Measurements from ENCODE around the gene EIF4G1. TPM values are rescaled to one million over a fixed set of nuclear protein-coding genes. Genes with fewer than 3 reads are reported as not detected.

Gene EIF4G1
- total RNA-seq, 2 donors from 2014 or later: 263 to 524 TPM

DNA sequence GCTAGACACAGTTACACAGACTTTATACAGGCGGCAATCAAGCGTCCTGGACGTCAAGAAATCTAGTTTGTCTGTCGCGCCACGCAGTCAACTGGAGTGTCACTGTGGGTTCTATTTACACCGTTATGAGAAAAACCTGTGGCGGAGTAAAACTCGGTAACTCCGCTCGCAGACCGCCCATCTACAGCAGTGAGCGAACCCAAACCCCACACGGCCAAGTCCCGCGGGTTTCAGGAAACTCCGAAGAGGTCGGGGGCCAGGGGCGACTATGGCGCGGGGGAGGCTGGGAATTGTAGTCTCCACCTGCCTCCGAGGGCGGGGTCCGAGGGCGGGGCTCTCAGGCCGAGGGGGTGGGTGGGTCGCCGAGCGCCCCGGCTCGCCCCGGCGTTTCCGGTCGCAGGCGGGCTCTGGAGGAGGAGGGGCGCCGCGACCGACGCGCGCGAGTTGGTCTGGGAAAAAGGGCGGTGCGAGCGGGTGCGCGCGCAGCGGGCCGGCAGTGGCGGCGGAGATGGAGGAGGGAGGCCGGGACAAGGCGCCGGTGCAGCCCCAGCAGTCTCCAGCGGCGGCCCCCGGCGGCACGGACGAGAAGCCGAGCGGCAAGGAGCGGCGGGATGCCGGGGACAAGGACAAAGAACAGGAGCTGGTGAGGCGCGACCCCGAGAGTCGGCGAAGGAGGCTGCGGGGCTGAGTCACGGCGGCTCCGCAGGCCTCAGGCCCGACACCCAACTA lies 15.5 kb upstream of the EIF4G1 start, which contains the start of gene PSMD2:
PSMD2 (plus strand) TSS at position 483 of the 729 bp plus-strand sequence; CDS start at position 509, 26 bp downstream.
- Histone ChIP-seq H3K4me3 (peak within 1 kb of the TSS; percentile 79), H3K36me3 (peaks cover 24% of the 10 kb centered on the region), H3K27me3 (no peaks in the 10 kb centered on the region), H3K27ac (peak within 1 kb of the TSS; percentile 75), H3K9ac (ENCODE audit: low read depth in 2 of 2, low read length in 2 of 2) (peak within 1 kb of the TSS; percentile 84 to 86), H3K4me1 (peaks cover 9% of the 10 kb centered on the region), H3K9me3 (no peaks in the 10 kb centered on the region)
- peak; percentile 98 for DNase-seq
- intact Hi-C loops (cut with DNase I): no loop called here
- TF ChIP-seq, protein P1, sequence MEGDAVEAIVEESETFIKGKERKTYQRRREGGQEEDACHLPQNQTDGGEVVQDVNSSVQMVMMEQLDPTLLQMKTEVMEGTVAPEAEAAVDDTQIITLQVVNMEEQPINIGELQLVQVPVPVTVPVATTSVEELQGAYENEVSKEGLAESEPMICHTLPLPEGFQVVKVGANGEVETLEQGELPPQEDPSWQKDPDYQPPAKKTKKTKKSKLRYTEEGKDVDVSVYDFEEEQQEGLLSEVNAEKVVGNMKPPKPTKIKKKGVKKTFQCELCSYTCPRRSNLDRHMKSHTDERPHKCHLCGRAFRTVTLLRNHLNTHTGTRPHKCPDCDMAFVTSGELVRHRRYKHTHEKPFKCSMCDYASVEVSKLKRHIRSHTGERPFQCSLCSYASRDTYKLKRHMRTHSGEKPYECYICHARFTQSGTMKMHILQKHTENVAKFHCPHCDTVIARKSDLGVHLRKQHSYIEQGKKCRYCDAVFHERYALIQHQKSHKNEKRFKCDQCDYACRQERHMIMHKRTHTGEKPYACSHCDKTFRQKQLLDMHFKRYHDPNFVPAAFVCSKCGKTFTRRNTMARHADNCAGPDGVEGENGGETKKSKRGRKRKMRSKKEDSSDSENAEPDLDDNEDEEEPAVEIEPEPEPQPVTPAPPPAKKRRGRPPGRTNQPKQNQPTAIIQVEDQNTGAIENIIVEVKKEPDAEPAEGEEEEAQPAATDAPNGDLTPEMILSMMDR (IDR thresholded peaks at IDR 0.05): no peak

DNA sequence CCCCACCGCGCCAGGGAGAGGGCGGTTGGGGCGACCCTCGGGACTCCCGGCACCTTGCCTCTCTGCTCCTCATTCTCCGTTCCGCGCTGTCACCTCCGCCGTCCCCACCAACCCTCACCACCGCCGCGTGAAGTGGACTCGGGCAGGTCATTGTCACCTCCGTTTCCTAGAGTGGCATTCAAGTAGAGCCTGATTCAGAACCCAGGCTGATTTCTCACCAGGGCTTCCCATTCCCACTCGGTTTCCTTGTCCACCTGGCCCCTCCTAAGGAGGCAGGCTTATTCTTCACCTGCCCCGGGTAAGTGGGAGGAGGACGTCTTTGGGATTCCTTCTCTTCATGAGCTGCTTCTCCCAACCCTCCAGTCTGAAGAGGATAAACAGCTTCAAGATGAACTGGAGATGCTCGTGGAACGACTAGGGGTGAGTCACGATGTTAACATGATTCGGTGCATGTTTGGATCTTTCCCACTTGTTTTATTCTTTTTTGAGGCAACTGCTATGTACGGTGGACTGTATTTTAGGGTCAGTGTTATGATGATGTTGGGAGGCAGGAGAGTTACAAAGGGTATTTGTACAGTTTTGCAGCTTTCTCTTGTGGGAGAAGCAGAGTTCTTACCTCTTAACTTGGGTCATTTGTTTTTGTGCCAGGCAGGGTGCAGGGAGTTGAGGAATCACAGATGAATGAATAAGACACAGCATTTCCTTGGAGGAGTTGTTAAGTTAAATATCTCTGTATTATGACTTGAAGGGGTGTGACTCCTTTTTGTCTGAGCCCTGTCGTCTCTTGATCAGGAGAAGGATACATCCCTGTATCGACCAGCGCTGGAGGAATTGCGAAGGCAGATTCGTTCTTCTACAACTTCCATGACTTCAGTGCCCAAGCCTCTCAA lies 14.7 kb upstream of the EIF4G1 start:
- TF ChIP-seq, protein P1 (IDR thresholded peaks at IDR 0.05): no peak
- no peak for DNase-seq
- Histone ChIP-seq H3K4me3 (peak overlapping the region; percentile 79), H3K9ac (ENCODE audit: low read depth in 2 of 2, low read length in 2 of 2) (peak overlapping the region; percentile 84 to 86), H3K9me3 (no peaks in the 10 kb centered on the region), H3K27me3 (no peaks in the 10 kb centered on the region), H3K27ac (peak overlapping the region; percentile 9), H3K36me3 (peaks cover 31% of the 10 kb centered on the region), H3K4me1 (peaks cover 9% of the 10 kb centered on the region)
- intact Hi-C loops (cut with DNase I): no loop called here

DNA sequence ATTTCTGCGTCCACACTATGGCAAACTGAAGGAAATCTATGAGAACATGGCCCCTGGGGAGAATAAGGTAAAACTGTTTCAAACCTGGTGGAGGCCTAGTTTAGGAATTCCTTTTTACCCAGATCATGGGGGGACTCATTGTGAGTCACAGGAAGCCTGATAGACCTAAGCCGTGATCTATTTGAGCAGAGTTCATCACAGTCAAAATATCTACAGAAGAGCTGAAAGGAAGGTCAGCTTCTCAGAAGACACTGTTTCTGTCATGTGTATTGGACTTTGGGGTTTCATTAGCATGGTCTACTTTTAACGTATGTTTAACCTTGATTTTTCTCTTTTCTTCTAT lies 14.1 kb upstream of the EIF4G1 start:
- Histone ChIP-seq H3K36me3 (peaks cover 34% of the 10 kb centered on the region), H3K4me3 (no peak overlapping the region), H3K4me1 (peaks cover 9% of the 10 kb centered on the region), H3K9me3 (no peaks in the 10 kb centered on the region), H3K27ac (no peak overlapping the region), H3K9ac (ENCODE audit: low read depth in 2 of 2, low read length in 2 of 2) (peak overlapping the region in 1 of 2 donors; percentile 84), H3K27me3 (no peaks in the 10 kb centered on the region)
- DNase-seq: no peak
- intact Hi-C loops (cut with DNase I): no loop called here
- TF ChIP-seq, protein P1 (IDR thresholded peaks at IDR 0.05): no peak

DNA sequence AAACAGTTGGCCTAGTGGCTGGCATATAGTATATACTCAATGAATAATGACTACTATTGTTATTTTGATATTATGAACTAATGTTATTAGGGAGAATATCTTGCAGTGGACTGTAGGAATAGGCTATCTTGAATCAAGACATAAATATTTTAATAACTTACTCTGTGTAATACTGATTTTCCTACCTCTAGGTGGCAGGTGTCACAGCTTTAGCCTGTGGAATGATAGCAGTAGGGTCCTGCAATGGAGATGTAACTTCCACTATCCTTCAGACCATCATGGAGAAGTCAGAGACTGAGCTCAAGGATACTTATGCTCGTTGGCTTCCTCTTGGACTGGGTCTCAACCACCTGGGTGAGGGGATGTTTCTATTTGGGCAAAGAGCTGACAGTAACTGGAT lies 8.8 kb upstream of the EIF4G1 start:
- TF ChIP-seq, protein P1 (IDR thresholded peaks at IDR 0.05): peak; percentile 12
- Histone ChIP-seq H3K4me3 (no peak overlapping the region), H3K27ac (no peak overlapping the region), H3K36me3 (peaks cover 42% of the 10 kb centered on the region), H3K9me3 (no peaks in the 10 kb centered on the region), H3K4me1 (peaks cover 2% of the 10 kb centered on the region), H3K9ac (ENCODE audit: low read depth in 2 of 2, low read length in 2 of 2) (no peak overlapping the region), H3K27me3 (no peaks in the 10 kb centered on the region)
- DNase-seq: no peak
- intact Hi-C loops (cut with DNase I): no loop called here

DNA sequence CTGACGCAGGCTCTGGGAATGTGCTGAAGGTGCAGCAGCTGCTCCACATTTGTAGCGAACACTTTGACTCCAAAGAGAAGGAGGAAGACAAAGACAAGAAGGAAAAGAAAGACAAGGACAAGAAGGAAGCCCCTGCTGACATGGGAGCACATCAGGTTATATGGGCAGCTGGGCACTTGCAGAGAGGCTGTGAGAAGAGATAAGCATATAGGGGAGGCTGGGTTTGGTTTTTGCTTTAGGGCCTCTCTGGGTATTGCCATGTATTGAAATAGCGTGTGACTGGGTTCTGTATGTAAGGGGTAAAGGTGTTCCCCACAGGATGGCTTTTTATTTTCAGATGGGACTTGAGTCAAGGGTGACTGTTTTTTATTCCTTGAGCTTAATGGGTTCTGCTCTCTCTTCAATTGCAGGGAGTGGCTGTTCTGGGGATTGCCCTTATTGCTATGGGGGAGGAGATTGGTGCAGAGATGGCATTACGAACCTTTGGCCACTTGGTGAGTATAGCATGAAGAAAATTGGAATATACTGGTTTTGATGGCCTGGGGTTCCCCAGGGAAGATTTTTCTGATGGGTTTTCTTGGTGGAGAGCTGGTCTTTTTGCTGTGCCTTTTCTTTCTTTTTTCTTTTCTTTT lies 7.9 kb upstream of the EIF4G1 start:
- peak overlapping the region in 1 of 2 donors; percentile 30 for H3K9ac ChIP-seq (ENCODE audit: low read depth in 2 of 2, low read length in 2 of 2)
- H3K27me3 ChIP-seq: no peaks in the 10 kb centered on the region
- no peaks in the 10 kb centered on the region for H3K4me1 ChIP-seq
- intact Hi-C loops (cut with DNase I): no loop called here
- H3K36me3 ChIP-seq: peaks cover 33% of the 10 kb centered on the region
- H3K27ac ChIP-seq: peak overlapping the region; percentile 2
- no peak overlapping the region for H3K4me3 ChIP-seq
- no peaks in the 10 kb centered on the region for H3K9me3 ChIP-seq
- DNase-seq: no peak
- TF ChIP-seq, protein P1 (IDR thresholded peaks at IDR 0.05): no peak
